ENCODE data around the gene TTYH3.

TTYH3 gene

GRCh38 chr7:2614631-2615330 is 17.0 kb upstream of the TTYH3 start:
- no peak for DNase-seq

- peak in 43 of 56 donors; percentile 29 to 89 (median 61) for DNase-seq
Observed at GRCh38 chr7:2616387-2617324, 15.1 kb upstream of the TTYH3 start.

- peak in 10 of 56 donors; percentile 48 to 84 (median 60) for DNase-seq
Observed at GRCh38 chr7:2617325-2617905, 14.4 kb upstream of the TTYH3 start.

GRCh38 chr7:2619116-2619515 is 12.7 kb upstream of the TTYH3 start:
- DNase-seq = peak in 3 of 56 donors; percentile 21 to 44 (median 26)

GRCh38 chr7:2621061-2621828 is 10.5 kb upstream of the TTYH3 start:
- peak in 18 of 56 donors; percentile 15 to 64 (median 42) for DNase-seq

GRCh38 chr7:2621948-2622640 is 9.7 kb upstream of the TTYH3 start:
- DNase-seq = peak in 2 of 56 donors; percentile 32 to 41

GRCh38 chr7:2622869-2623697 is 8.7 kb upstream of the TTYH3 start:
- DNase-seq = no peak

- DNase-seq = no peak
Observed at GRCh38 chr7:2623698-2624014, 8.1 kb upstream of the TTYH3 start.

- no peak for DNase-seq
Observed at GRCh38 chr7:2624293-2624886, 7.4 kb upstream of the TTYH3 start.

- no peak for DNase-seq
Observed at GRCh38 chr7:2626498-2627117, 5.2 kb upstream of the TTYH3 start.

- DNase-seq = no peak
Observed at GRCh38 chr7:2627258-2628129, 4.3 kb upstream of the TTYH3 start.

- no peak for DNase-seq
Observed at GRCh38 chr7:2628130-2628482, 3.7 kb upstream of the TTYH3 start.

GRCh38 chr7:2628891-2629290 is 2.9 kb upstream of the TTYH3 start:
- no peak for DNase-seq

GRCh38 chr7:2629746-2630681 is 1.8 kb upstream of the TTYH3 start:
- no peak for DNase-seq

- peak in 32 of 56 donors; percentile 18 to 74 (median 42) for DNase-seq
Observed at GRCh38 chr7:2632733-2633537, 1.1 kb downstream of the TTYH3 start.

Data from nucleus accumbens (tissue), 56 donors.